ENCODE measurements around the gene UGGT1. TPM values are rescaled to one million over a fixed set of nuclear protein-coding genes. Genes with fewer than 3 reads are reported as not detected.

The UGGT1 gene
- total and polyA plus RNA-seq, 2 donors (not counting 3 experiments of a cell fraction or from before 2014, with no cell fraction given) = 27.6 to 83.2 TPM

GRCh38 chr2:128103407-128103806, 12.4 kb downstream of the UGGT1 start:
- no peaks in the 10 kb centered on the region for H3K27me3 ChIP-seq (ENCODE audit: control insufficient read depth in 2 of 2, insufficient read depth in 2 of 2, low read length in 2 of 2)
- H3K79me2 ChIP-seq (ENCODE audit: control insufficient read depth, insufficient read depth, low read length) = peaks cover 33% of the 10 kb centered on the region
- ChIA-PET POLR2A (no interaction called here), CTCF (interaction anchor here (0.9 to 1.4 kb wide), 3 partner anchors 20 to 67 kb away, joined by 3 to 4 read pairs (median 3); no protein-coding TSS in a partner anchor)
- dilution Hi-C loops (cut with MboI; ENCODE audit: extremely low pct_ligation_motif_present, low sequenced_read_pairs) = no loop called here
- H3K9me3 ChIP-seq (replicated peaks; ENCODE audit: control insufficient read depth, insufficient read depth, low read length) = no peaks in the 10 kb centered on the region
- no peak for DNase-seq (ENCODE audit: low read depth, low spot score)
- no peak overlapping the region for H3K4me2 ChIP-seq (ENCODE audit: insufficient read depth, low read length)
- intact Hi-C loops (cut with micrococcal nuclease) = no loop called here
- no peaks in the 10 kb centered on the region for H4K20me1 ChIP-seq (replicated peaks; ENCODE audit: control insufficient read depth, extremely low read depth, insufficient read depth, low read length)
- H3K9me1 ChIP-seq (replicated peaks; ENCODE audit: control insufficient read depth, extremely low read depth, insufficient read depth, low read length) = no peaks in the 10 kb centered on the region
- no peak overlapping the region for H3K9ac ChIP-seq (replicated peaks; ENCODE audit: extremely low read depth, insufficient read depth, low read length)
- H3K4me3 ChIP-seq (replicated peaks in 1 of 3; ENCODE audit: insufficient read depth in 1 of 3, low read depth in 1 of 3, low read length in 3 of 3) = no peak overlapping the region
- FAIRE-seq = no peak
- no peak overlapping the region for H2AFZ ChIP-seq (ENCODE audit: low read depth, low read length)
- H3K27ac ChIP-seq (ENCODE audit: insufficient read depth, low read depth, low read length) = no peak overlapping the region
- no TSS peak for BruUV-seq (replicated peaks)
- no peak for TF ChIP-seq GATA2 (IDR thresholded peaks at IDR 0.05; ENCODE audit: insufficient read depth, insufficient read length, low read depth, low read length)
- no peak for TF ChIP-seq EZH2 (IDR thresholded peaks at IDR 0.05; ENCODE audit: borderline replicate concordance, low read depth, low read length, severe bottlenecking)
- TF ChIP-seq, protein P1, sequence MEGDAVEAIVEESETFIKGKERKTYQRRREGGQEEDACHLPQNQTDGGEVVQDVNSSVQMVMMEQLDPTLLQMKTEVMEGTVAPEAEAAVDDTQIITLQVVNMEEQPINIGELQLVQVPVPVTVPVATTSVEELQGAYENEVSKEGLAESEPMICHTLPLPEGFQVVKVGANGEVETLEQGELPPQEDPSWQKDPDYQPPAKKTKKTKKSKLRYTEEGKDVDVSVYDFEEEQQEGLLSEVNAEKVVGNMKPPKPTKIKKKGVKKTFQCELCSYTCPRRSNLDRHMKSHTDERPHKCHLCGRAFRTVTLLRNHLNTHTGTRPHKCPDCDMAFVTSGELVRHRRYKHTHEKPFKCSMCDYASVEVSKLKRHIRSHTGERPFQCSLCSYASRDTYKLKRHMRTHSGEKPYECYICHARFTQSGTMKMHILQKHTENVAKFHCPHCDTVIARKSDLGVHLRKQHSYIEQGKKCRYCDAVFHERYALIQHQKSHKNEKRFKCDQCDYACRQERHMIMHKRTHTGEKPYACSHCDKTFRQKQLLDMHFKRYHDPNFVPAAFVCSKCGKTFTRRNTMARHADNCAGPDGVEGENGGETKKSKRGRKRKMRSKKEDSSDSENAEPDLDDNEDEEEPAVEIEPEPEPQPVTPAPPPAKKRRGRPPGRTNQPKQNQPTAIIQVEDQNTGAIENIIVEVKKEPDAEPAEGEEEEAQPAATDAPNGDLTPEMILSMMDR (IDR thresholded peaks at IDR 0.05; ENCODE audit: extremely low read depth in 1 of 2, insufficient read depth in 1 of 2, low read depth in 1 of 2, low read length in 2 of 2) = no peak
- TF ChIP-seq FOS (IDR thresholded peaks at IDR 0.05; ENCODE audit: borderline replicate concordance, insufficient read depth, low read length) = no peak
- TF ChIP-seq MYC (IDR thresholded peaks at IDR 0.05; ENCODE audit: low read depth, low read length) = no peak
- TF ChIP-seq, protein P2, sequence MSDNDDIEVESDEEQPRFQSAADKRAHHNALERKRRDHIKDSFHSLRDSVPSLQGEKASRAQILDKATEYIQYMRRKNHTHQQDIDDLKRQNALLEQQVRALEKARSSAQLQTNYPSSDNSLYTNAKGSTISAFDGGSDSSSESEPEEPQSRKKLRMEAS (IDR thresholded peaks at IDR 0.05; ENCODE audit: insufficient read depth, insufficient read length) = no peak
- no peak for TF ChIP-seq JUN (IDR thresholded peaks at IDR 0.05; ENCODE audit: borderline replicate concordance, insufficient read depth, insufficient read length, low read depth)
- no peak for TF ChIP-seq POLR2A (IDR thresholded peaks at IDR 0.05; ENCODE audit: low read depth, low read length)
- TF ChIP-seq POLR2AphosphoS5 (IDR thresholded peaks at IDR 0.05; ENCODE audit: insufficient read depth, low read depth, low read length) = no peak
- peaks cover 0 to 8% of the 10 kb centered on the region in 2 experiments for H3K36me3 ChIP-seq (ENCODE audit: control insufficient read depth in 2 of 2, extremely low read depth in 1 of 2, insufficient read depth in 2 of 2, low read length in 2 of 2)
- no peaks in the 10 kb centered on the region for H3K4me1 ChIP-seq (ENCODE audit: control insufficient read depth, extremely low read depth, insufficient read depth, low read length)

All from endothelial cell of umbilical vein (primary cell).